Measurements from ENCODE around the gene DOCK9.

- TF ChIP-seq FOXM1 (IDR thresholded peaks at IDR 0.05; ENCODE audit: borderline replicate concordance, low read depth) (no peak), CEBPB (IDR thresholded peaks at IDR 0.05) (no peak), TAF1 (IDR thresholded peaks at IDR 0.05; ENCODE audit: low read depth) (no peak), EGR1 (IDR thresholded peaks at IDR 0.05) (no peak), REST (IDR thresholded peaks at IDR 0.05; ENCODE audit: low read depth) (no peak), YY1 (IDR thresholded peaks at IDR 0.05; ENCODE audit: low read depth) (no peak), EP300 (IDR thresholded peaks at IDR 0.05; ENCODE audit: borderline replicate concordance) (no peak), MAX (IDR thresholded peaks at IDR 0.05) (no peak), RAD21 (IDR thresholded peaks at IDR 0.05; ENCODE audit: low read depth) (no peak)
Observed at GRCh38 chr13:98831236-98831635, 146.6 kb downstream of the DOCK9 start.
